Suprapubic skin (tissue), 4 donors: Measurements from ENCODE around the gene DUOXA1.

Source experiments
- CTCF ChIP-seq, 2 donors: fragments of 200-600 bp in 1 of 2; fragments of 450-650 bp in 1 of 2; sonication (generic) in 1 of 2; IDR thresholded peaks; one replicate each; pipeline ENCODE4 v1.5.1; 2016 to 2019; ENCODE audit warnings: antibody characterized with exemption in 2 of 2, mild to moderate bottlenecking in 1 of 2, moderate library complexity in 1 of 2
- POLR2A ChIP-seq, 2 donors: fragments of 450-650 bp; IDR thresholded peaks; one replicate each; pipeline ENCODE4 v1.6.1; 2017; ENCODE audit warnings: antibody characterized with exemption in 2 of 2, mild to moderate bottlenecking in 2 of 2, moderate library complexity in 2 of 2
- POLR2AphosphoS5 ChIP-seq, 3 donors: sonication (generic); formaldehyde crosslinking; IDR thresholded peaks; one replicate each; pipeline ENCODE4 v1.6.1; 2017; ENCODE audit warnings: antibody characterized with exemption in 3 of 3

GRCh38 chr15:45128971-45129639 lies 574 bp downstream of the DUOXA1 start:
- no peak for TF ChIP-seq CTCF (IDR thresholded peaks at IDR 0.05)
- no peak for TF ChIP-seq POLR2A (IDR thresholded peaks at IDR 0.05)
- TF ChIP-seq POLR2AphosphoS5 (IDR thresholded peaks at IDR 0.05): no peak
